H9 (cell line): ENCODE data around the gene MAD1L1. TPM values are rescaled to one million over a fixed set of nuclear protein-coding genes. Genes with fewer than 3 reads are reported as not detected.
A peak's percentile ranks its signal among the peaks of the same experiment; 100 is the strongest.

Experiments used
- DNase-seq: peaks from one replicate; pipeline ENCODE4 v3.0.0-alpha.2; 2017
- H2AFZ ChIP-seq: one replicate; pipeline ENCODE4 v1.6.1; 2013; ENCODE audit warnings: mild to moderate bottlenecking, low read length, control low read depth, moderate library complexity
- H2AK5ac ChIP-seq: 2 replicates; pipeline ENCODE4 v1.6.1; 2013; ENCODE audit warnings: low read length, control low read depth, mixed read lengths; ENCODE audit not compliant: insufficient read length
- H2BK120ac ChIP-seq: one replicate; pipeline ENCODE4 v1.6.1; 2013; ENCODE audit warnings: low read depth, mild to moderate bottlenecking, low read length, control low read depth, inconsistent platforms; ENCODE audit not compliant: poor library complexity, severe bottlenecking
- H2BK12ac ChIP-seq: 2 replicates; pipeline ENCODE4 v1.6.1; 2013; ENCODE audit warnings: low read length, control low read depth, mixed read lengths, low read depth; ENCODE audit not compliant: insufficient read length
- H2BK15ac ChIP-seq: 2 replicates; pipeline ENCODE4 v1.6.1; 2013; ENCODE audit warnings: low read depth, low read length, control low read depth
- H2BK20ac ChIP-seq: one replicate; pipeline ENCODE4 v1.6.1; 2013; ENCODE audit warnings: low read depth, mild to moderate bottlenecking, low read length, control low read depth, inconsistent platforms; ENCODE audit not compliant: poor library complexity, severe bottlenecking
- H2BK5ac ChIP-seq: 2 replicates; pipeline ENCODE4 v1.6.1; 2013; ENCODE audit warnings: low read length, control low read depth, mixed read lengths; ENCODE audit not compliant: insufficient read length
- H3K14ac ChIP-seq: 2 replicates; pipeline ENCODE4 v1.6.1; 2013; ENCODE audit warnings: low read length, control low read depth; ENCODE audit not compliant: insufficient read depth
- H3K18ac ChIP-seq: 2 replicates; pipeline ENCODE4 v1.6.1; 2013; ENCODE audit warnings: low read depth, mild to moderate bottlenecking, mixed read lengths, low read length, control low read depth; ENCODE audit not compliant: insufficient read length
- H3K23ac ChIP-seq: 2 replicates; pipeline ENCODE4 v1.6.1; 2013; ENCODE audit warnings: low read length, control low read depth, mixed read lengths, low read depth; ENCODE audit not compliant: insufficient read length
- H3K23me2 ChIP-seq: 2 replicates; pipeline ENCODE4 v1.6.1; 2013; ENCODE audit warnings: low read depth, mild to moderate bottlenecking, mixed read lengths, low read length, control low read depth; ENCODE audit not compliant: insufficient read length, poor library complexity, severe bottlenecking
- H3K27ac ChIP-seq: 2 replicates; pipeline ENCODE4 v1.5.1; 2013; ENCODE audit warnings: low read length, control low read depth, mixed read lengths, low read depth; ENCODE audit not compliant: insufficient read length
- H3K27me3 ChIP-seq: 2 replicates; pipeline ENCODE4 v1.6.1; 2013; ENCODE audit warnings: low read length, control low read depth, inconsistent platforms; ENCODE audit not compliant: insufficient read depth
- H3K4ac ChIP-seq: 2 replicates; pipeline ENCODE4 v1.6.1; 2013; ENCODE audit warnings: low read depth, mild to moderate bottlenecking, control low read depth, inconsistent platforms, low read length, moderate library complexity
- H3K4me1 ChIP-seq: 2 replicates; pipeline ENCODE4 v1.6.1; 2013; ENCODE audit warnings: low read length, control low read depth, inconsistent platforms; ENCODE audit not compliant: insufficient read depth
- H3K4me2 ChIP-seq: 2 replicates; pipeline ENCODE4 v1.6.1; 2013; ENCODE audit warnings: low read length, control low read depth, mixed read lengths; ENCODE audit not compliant: insufficient read length, insufficient read depth
- H3K56ac ChIP-seq: 2 replicates; pipeline ENCODE4 v1.6.1; 2013; ENCODE audit warnings: low read depth, mild to moderate bottlenecking, mixed read lengths, low read length, control low read depth; ENCODE audit not compliant: insufficient read length
- H3K79me1 ChIP-seq: 2 replicates; pipeline ENCODE4 v1.6.1; 2013; ENCODE audit warnings: low read depth, mild to moderate bottlenecking, moderate library complexity, low read length, control low read depth, inconsistent platforms; ENCODE audit not compliant: insufficient read depth, poor library complexity, severe bottlenecking
- H3K79me2 ChIP-seq: 2 replicates; pipeline ENCODE4 v1.6.1; 2013; ENCODE audit warnings: low read length, control low read depth, inconsistent platforms; ENCODE audit not compliant: insufficient read depth
- H3K9ac ChIP-seq: 2 replicates; pipeline ENCODE4 v1.6.1; 2013; ENCODE audit warnings: low read length, control low read depth, mixed read lengths; ENCODE audit not compliant: insufficient read length; ENCODE audit errors: extremely low read depth
- H3K9me3 ChIP-seq: one replicate; pipeline ENCODE4 v1.6.1; 2013; ENCODE audit warnings: low read depth, low read length, inconsistent platforms; ENCODE audit not compliant: control insufficient read depth
- H3T11ph ChIP-seq: one replicate; pipeline ENCODE4 v1.6.1; 2013; ENCODE audit warnings: mild to moderate bottlenecking, low read length, control low read depth, inconsistent platforms
- H4K20me1 ChIP-seq: one replicate; pipeline ENCODE4 v1.6.1; 2013; ENCODE audit not compliant: control insufficient read depth, insufficient read length, insufficient read depth
- H4K5ac ChIP-seq: 2 replicates; pipeline ENCODE4 v1.6.1; 2013; ENCODE audit warnings: low read depth, mild to moderate bottlenecking, mixed read lengths, low read length, control low read depth; ENCODE audit not compliant: insufficient read length
- H4K8ac ChIP-seq: replicated peaks from 2 replicates; pipeline ENCODE4 v1.6.1; 2013; ENCODE audit warnings: low read length, control low read depth, mixed read lengths, low read depth; ENCODE audit not compliant: insufficient read length
- H4K91ac ChIP-seq: 2 replicates; pipeline ENCODE4 v1.6.1; 2013; ENCODE audit warnings: low read depth, mild to moderate bottlenecking, moderate library complexity, mixed read lengths, low read length, control low read depth; ENCODE audit not compliant: insufficient read length
- H3K27ac Mint-ChIP-seq, 3 experiments: 2 replicates in 2 of 3; 3 replicates in 1 of 3; pipeline ENCODE4 v1.8.0; 2020 to 2021; ENCODE audit warnings: mixed read lengths in 3 of 3, mild to moderate bottlenecking in 1 of 3, moderate library complexity in 1 of 3
- H3K27me3 Mint-ChIP-seq: 2 replicates; pipeline ENCODE4 v1.8.0; 2021; ENCODE audit warnings: low read depth, mild to moderate bottlenecking, moderate library complexity, mixed read lengths
- H3K36me3 Mint-ChIP-seq, 3 experiments: 2 replicates in 2 of 3; 3 replicates in 1 of 3; pipeline ENCODE4 v1.8.0; 2020 to 2021; ENCODE audit warnings: low read depth in 3 of 3, mixed read lengths in 3 of 3; ENCODE audit not compliant: insufficient read depth in 1 of 3
- H3K4me1 Mint-ChIP-seq, 2 experiments: 2 replicates each; pipeline ENCODE4 v1.8.0; 2020; ENCODE audit warnings: mixed read lengths in 2 of 2
- H3K4me3 Mint-ChIP-seq, 2 experiments: 2 replicates in 1 of 2; 3 replicates in 1 of 2; pipeline ENCODE4 v1.8.0; 2020 to 2021; ENCODE audit warnings: mild to moderate bottlenecking in 2 of 2, mixed read lengths in 2 of 2, moderate library complexity in 1 of 2
- H3K9me3 Mint-ChIP-seq, 2 experiments: 2 replicates in 1 of 2; 3 replicates in 1 of 2; pipeline ENCODE4 v1.8.0; 2020; ENCODE audit warnings: mild to moderate bottlenecking in 2 of 2, mixed read lengths in 2 of 2, moderate library complexity in 1 of 2
- CTCF ChIP-seq: fragments of 200-600 bp; sonication (generic); conservative IDR thresholded peaks from 3 replicates; pipeline ENCODE4 v1.8.0; 2021; ENCODE audit warnings: antibody characterized with exemption, mild to moderate bottlenecking
- WGBS: extraction: QIAGEN DNeasy Blood & Tissue Kit; methylation state at CpG from one replicate; pipeline ENCODE4 v1.1.7; 2013; ENCODE audit warnings: missing lambda C conversion rate, low lambda C conversion rate, mixed read lengths; ENCODE audit not compliant: insufficient read length; ENCODE audit errors: extremely low coverage; 5-methylcytosine and 5-hydroxymethylcytosine counted together
- total RNA-seq: library from RNA; stranded (reverse); gene quantifications from 2 replicates; pipeline ENCODE4 v1.2.1, GENCODE V29; 2021

The MAD1L1 gene
- total RNA-seq, 1 experiment from 2014 or later: 39.0 TPM

GRCh38 chr7:1845536-1846311 lies 387.0 kb downstream of the MAD1L1 start:
- H3K79me1 ChIP-seq: no peaks in the 10 kb centered on the region
- no peak overlapping the region for H2BK20ac ChIP-seq
- H2BK12ac ChIP-seq: no peak overlapping the region
- no peak for DNase-seq
- H2BK5ac ChIP-seq: no peak overlapping the region
- no peak overlapping the region for H3K18ac ChIP-seq
- no peak overlapping the region for H3K27ac ChIP-seq
- H3K4me1 ChIP-seq: no peaks in the 10 kb centered on the region
- no peaks in the 10 kb centered on the region for H3K9me3 ChIP-seq
- H4K5ac ChIP-seq: no peak overlapping the region
- Mint-ChIP-seq H3K4me3 (no peak overlapping the region), H3K4me1 (peaks cover 4 to 7% of the 10 kb centered on the region in 2 experiments; a peak in 1 of 4 replicates), H3K9me3 (no peaks in the 10 kb centered on the region), H3K27me3 (no peaks in the 10 kb centered on the region), H3K36me3 (peaks cover 0 to 2% (median 0%) of the 10 kb centered on the region in 3 experiments; a peak in 2 of 7 replicates), H3K27ac (peak overlapping the region in 2 of 3 experiments; percentile 86 to 93; a peak in 4 of 7 replicates)
- no peak overlapping the region for H2AK5ac ChIP-seq
- no peak for TF ChIP-seq CTCF
- H3K56ac ChIP-seq: no peak overlapping the region
- no peak overlapping the region for H2BK120ac ChIP-seq
- H3K79me2 ChIP-seq: no peaks in the 10 kb centered on the region
- H3K27me3 ChIP-seq: no peaks in the 10 kb centered on the region
- H3K9ac ChIP-seq: no peak overlapping the region
- H3T11ph ChIP-seq: no peak overlapping the region
- no peak overlapping the region; the same call in 1 of the 2 replicates for H3K14ac ChIP-seq
- no CpG with 5 or more reads among the region's 43 CpGs for WGBS
- no peaks in the 10 kb centered on the region for H4K20me1 ChIP-seq
- H3K23ac ChIP-seq: no peak overlapping the region
- no peak overlapping the region for H2BK15ac ChIP-seq
- H3K23me2 ChIP-seq: no peaks in the 10 kb centered on the region
- H3K4me2 ChIP-seq: no peak overlapping the region
- no peak overlapping the region for H4K91ac ChIP-seq
- H2AFZ ChIP-seq: no peak overlapping the region
- H3K4ac ChIP-seq: no peak overlapping the region
- H4K8ac ChIP-seq: no peak overlapping the region
